Astrocyte of the cerebellum (primary cell): ENCODE data around the gene GID8.

Experiments used
- DNase-seq: peaks from one replicate; pipeline ENCODE4 v3.0.0-alpha.2; 2011; ENCODE audit warnings: low read depth
- H3K4me3 ChIP-seq: 2 replicates; pipeline ENCODE4 v1.5.1; 2011; ENCODE audit warnings: mild to moderate bottlenecking, low read depth, low read length, moderate library complexity
- in situ Hi-C: cut with HindIII; loops from 2 replicates; pipeline ENCODE4 v1.10.0; 2017; ENCODE audit warnings: low sequenced_read_pairs
- TF ChIP-seq, protein P1 (sequence below): IDR thresholded peaks from 2 replicates; pipeline ENCODE4 v1.5.1; 2012; ENCODE audit warnings: low read length, low read depth, moderate library complexity, mild to moderate bottlenecking; ENCODE audit errors: missing control alignments

The GID8 gene

DNA sequence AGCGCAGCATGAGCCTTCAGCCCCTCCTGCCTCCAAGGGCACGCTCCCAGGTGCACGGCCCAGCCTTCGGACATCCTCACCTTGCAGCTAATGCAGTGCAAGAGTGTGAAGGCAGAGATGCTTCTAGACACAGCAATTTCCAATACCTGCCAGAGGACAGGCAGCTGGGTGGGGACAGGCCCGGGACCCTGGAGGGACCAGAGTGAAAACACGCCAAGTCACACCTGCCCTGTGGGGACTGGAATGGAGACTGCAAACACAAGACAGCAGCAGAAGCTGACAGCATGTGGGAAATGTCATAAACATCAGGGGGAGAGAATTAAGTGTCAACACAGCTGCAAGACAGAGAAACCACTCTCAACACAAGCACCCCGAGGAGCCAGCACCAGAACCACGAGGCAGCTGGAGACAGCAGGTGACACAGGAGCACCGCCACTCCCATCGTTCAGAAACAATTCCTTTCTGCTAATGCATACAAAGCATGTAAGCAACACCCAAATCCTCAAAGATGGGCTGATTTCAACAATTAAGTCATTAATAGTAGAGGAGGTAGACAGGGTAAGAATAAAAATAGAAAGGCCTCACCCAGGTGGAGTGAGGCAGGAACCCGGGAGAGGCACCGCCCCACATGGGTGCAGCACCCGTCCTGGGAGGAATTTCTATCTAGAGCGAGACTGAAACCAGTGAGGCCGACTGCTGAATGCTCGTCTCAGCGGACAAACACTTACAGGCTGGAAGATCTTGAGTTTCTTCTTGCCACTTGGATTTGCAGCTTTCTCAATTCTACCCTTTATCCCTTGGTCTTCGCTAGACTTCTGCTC is 28.8 kb upstream of the GID8 start:
- in situ Hi-C loops: no loop called here
- TF ChIP-seq, protein P1, sequence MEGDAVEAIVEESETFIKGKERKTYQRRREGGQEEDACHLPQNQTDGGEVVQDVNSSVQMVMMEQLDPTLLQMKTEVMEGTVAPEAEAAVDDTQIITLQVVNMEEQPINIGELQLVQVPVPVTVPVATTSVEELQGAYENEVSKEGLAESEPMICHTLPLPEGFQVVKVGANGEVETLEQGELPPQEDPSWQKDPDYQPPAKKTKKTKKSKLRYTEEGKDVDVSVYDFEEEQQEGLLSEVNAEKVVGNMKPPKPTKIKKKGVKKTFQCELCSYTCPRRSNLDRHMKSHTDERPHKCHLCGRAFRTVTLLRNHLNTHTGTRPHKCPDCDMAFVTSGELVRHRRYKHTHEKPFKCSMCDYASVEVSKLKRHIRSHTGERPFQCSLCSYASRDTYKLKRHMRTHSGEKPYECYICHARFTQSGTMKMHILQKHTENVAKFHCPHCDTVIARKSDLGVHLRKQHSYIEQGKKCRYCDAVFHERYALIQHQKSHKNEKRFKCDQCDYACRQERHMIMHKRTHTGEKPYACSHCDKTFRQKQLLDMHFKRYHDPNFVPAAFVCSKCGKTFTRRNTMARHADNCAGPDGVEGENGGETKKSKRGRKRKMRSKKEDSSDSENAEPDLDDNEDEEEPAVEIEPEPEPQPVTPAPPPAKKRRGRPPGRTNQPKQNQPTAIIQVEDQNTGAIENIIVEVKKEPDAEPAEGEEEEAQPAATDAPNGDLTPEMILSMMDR: no peak
- no peak for DNase-seq
- no peak overlapping the region for H3K4me3 ChIP-seq

GRCh38 chr20:62910217-62910766 is 27.7 kb upstream of the GID8 start:
- TF ChIP-seq, protein P1: no peak
- no peak overlapping the region for H3K4me3 ChIP-seq
- DNase-seq: no peak
- in situ Hi-C loops: no loop called here

DNA sequence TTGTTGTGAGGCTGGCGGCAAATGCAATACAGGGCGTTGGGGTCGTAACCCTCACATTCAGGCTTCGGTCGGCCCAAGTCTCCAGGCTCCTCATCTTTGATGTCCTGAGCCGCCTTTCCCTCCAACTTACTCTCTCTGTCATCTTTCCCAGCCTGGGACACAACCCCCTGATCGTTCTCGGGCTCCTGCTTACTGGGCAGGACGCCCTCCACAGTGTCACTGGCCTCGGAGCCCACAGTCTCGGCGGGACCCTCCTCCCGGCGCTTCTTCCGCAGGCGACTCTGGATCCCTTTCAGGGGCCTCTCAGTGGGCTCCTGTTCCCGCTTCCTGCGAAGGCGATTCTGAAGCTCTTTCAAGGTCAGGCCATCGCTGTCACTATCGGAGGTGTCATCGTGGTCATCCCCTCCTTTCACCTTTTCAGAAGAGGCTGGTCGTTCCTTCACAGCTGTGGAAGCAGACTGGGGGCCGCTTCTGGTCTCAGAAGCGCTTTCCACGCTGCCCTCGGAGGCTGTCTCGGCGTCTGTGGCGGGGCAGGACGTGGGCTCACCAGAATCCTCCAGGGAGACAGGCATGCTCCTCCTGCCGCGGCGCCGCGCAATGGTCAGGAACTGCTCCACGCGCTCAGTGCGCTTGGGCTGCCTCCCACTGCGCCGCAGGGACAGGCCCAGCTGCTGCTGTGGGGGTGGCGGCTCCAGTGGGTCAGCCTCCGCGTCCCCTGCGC is 27.0 kb upstream of the GID8 start:
- H3K4me3 ChIP-seq: no peak overlapping the region
- in situ Hi-C loops: no loop called here
- TF ChIP-seq, protein P1: no peak
- DNase-seq: no peak

DNA sequence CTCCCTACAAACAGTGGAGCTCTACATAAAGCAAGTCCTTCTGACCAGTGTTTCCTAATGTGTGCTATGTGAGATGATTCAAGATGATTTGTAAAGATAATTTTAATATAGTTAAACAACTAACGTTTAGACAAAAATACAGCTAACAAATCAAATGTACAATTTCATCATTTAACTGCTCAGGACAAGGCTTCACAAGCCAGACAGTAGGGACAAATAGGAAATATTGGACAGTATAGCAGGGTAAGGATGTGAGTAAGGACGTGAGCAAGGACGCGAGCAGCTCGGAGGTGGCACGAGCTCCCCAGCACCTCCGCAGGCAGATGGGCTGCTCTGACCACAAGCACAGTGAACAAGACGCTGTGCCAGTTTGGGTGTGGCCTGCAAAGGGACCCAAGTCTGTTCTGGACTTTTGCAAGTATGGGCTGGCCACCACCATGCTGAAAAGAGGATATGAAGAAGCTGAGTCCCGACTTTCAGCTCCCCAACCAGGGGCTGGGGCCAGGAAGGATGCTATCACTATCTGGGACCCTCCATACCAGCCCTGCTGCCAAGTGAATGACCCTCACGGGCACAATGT is 26.2 kb upstream of the GID8 start:
- in situ Hi-C loops: no loop called here
- no peak overlapping the region for H3K4me3 ChIP-seq
- DNase-seq: no peak
- TF ChIP-seq, protein P1: no peak

DNA sequence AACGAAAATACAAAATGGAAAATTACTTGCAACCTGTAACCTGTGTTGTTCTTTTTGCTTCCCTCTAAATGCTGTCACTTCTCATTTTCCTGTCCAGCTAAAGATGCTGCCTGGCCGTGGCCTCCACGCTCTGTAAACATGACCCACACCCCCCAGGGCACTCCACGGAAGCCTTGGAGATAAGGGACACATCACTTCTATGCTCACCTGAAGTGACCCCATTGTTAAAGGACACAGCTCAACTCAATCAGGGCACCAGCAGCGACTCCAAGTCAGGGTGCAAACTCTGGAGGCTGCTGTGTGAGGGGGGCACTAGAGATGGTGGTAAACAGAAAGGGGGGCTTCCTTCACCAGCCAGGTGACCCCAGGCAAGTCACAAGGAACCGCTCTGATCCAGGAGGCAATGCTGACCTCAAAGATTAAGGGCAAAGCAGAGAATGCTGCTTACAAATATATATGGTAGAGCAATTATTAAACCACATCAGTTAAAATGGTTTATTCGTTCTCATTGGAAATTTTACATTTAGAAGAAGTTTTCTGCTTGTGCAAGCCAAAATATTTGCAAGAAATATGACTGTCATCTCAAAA is 24.8 kb upstream of the GID8 start:
- DNase-seq: no peak
- TF ChIP-seq, protein P1: no peak
- H3K4me3 ChIP-seq: no peak overlapping the region
- in situ Hi-C loops: no loop called here

DNA sequence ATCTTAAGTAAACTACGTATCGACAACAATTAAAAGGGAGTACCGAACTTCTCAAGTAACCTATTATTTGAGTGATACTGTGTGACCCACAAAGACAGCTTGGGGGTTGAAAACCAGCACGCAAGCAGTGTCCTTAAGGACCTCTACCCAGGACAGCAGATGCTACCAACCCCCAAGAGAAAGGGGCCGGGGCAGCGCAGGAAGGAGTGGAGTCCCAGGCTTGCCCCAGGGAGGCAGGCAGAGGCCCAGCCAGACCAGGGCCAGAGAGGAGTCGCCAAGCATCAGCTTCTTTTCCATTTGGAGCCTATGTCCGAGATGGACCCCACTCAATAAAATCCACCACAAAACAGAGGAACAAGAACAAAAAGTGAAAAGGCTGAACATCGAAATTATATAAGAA is 23.5 kb upstream of the GID8 start:
- H3K4me3 ChIP-seq: no peak overlapping the region
- TF ChIP-seq, protein P1: no peak
- in situ Hi-C loops: no loop called here
- DNase-seq: no peak
